GM18870 (cell line): Measurements from ENCODE around the gene PAX3.
A peak's percentile ranks its signal among the peaks of the same experiment; 100 is the strongest.
"Not testable (repeated sequence)": the region's sequence is repeated elsewhere in the genome, so short reads cannot be mapped to it uniquely, and the experiment has no call there.

Source experiments
- ATAC-seq: cut with Tn5 transposase; IDR thresholded peaks from one replicate; pipeline ENCODE4 v1.9.1; 2021; ENCODE audit warnings: moderate library complexity; ENCODE audit not compliant: unreplicated experiment

PAX3 gene

DNA sequence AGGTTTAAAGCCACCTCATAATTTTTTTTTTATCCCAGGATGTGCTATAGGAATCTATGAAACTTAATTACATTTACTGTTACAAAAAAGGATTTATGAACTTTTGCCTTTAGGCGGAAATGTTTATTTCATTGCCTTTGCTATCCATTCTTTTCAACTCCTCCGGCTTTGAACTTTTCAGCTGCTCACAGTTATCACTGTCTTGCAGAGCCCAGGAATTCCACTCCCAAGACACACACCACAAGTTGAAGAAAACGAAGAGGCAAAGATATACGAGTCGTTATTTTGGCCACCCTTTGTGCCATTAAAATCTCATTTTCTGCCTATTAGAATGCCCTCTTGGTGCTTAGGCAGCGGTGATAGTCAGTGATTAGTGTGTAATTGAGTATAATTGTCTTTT is 80.0 kb downstream of the PAX3 start:
- no peak for ATAC-seq

DNA sequence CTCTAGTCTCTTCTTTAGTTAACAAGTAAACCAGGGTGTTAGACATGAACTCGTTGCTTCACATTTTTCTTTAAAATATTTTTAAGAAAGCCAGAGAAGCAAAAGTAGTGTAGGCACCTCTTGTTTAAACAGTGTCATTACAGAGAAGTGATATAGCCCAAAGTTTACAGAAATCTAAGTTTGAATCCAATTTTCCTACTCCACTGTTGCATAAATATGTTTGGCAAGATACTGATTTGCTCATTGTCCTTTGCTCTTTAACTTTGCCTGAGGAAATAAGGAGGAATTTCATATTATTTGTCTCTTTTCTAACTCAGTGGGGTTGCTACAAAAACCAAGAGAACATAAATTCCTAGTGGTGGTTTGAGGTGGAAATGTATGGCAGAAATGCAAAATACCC is 81.1 kb downstream of the PAX3 start:
- ATAC-seq, result no peak

DNA sequence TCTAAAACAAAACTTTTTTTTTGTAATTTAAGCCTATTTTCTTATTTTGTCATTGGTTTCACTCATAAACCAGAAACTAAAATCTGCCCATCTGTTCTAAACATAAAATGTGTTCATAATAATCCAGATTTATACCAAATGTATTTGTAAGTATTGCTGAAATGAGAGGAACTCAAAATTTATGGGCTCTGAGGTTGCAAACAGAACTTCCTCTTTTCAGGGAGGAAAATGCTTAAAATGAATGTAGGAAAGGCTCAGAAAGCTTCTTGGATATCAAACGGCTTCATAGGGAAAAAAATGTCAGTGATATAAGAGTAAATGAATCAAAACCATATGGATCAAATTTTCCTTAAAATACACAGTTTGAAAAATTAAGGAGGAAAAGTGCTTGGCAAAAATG is 83.9 kb downstream of the PAX3 start:
- no peak for ATAC-seq

DNA sequence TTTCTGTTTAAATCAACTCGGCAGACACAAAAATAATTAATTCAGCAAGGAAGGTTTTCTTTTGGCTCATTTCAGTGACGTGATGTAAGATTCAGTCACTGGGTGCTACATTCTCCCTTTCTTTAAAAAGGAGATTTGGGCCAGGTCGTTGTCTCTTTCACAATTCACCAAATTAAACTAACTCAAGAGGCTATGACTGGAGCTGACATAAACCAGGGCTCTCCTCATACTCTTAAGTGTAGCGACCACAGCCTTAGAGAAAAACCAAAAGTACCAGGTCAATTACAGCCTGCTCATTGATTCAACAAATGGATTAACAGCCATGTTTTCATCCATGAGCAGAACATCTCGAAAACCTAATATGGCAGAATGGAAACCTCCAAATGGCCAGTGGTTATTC is 85.7 kb downstream of the PAX3 start:
- ATAC-seq, result no peak

DNA sequence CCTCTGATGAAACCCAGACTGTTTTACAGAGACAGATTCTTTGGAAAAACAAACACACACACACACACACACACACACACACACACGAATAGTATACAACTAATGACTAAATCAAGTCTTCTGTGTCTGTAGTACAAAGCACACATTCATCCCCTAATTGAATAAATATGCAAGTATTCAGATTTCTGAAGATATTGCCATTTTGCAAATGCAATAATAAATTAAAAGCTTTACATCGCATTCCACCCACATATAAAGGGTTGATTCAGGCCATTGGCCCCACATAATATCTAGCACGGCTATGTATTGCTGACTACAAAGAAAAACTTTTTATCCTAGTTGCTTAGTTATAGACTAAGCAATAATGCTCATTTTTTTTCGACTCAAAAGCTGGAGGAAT is 86.2 kb downstream of the PAX3 start:
- no peak for ATAC-seq

DNA sequence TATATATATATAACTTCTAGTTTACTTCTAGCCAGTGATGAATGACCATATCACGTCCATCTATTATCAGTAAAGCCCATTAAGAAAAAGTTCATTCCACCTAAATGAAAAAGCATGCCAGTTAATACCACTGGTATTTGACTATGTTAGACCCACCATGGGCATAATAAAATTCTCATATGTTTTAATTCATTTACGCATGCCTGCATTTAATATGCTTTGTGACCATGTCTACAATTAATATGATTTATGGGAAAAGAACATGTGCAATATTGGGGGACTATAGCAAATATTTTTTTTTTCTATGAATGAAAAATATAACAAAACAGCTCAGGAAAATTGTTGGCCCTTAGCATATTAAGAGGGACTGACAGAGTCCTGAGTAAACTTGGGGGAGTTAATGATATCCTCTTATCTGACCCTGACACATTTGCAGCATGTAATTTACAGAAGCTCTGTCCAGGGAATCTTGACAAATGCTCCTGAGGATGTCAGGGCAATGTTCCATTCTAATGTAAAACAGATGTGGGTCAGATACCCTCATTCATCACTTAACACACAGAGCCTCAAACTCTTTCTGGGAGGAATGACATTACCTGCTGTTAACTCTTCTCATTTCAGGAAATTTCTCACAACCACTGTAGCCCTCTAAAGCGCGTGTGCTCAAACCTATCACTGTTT is 90.6 kb downstream of the PAX3 start:
- ATAC-seq, result no peak

DNA sequence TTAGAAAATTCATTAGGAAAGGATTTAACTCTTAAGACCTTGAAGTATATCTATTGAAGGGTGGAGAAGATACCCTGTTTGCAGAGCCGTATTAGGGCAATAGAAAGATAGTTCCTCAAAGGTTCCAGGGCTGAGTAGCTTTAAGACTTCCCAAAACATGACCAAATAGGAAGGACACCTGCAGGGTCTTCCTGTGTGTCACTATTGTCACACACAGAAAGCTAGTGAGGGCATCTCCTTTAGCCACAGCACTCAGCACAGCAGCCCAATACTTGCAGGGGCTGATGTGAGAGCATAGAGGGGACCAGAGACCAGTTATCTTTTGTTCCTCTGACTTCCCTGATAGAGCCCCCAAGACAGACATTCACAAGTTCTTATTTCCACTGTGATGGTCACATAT is 93.7 kb downstream of the PAX3 start:
- no peak for ATAC-seq

DNA sequence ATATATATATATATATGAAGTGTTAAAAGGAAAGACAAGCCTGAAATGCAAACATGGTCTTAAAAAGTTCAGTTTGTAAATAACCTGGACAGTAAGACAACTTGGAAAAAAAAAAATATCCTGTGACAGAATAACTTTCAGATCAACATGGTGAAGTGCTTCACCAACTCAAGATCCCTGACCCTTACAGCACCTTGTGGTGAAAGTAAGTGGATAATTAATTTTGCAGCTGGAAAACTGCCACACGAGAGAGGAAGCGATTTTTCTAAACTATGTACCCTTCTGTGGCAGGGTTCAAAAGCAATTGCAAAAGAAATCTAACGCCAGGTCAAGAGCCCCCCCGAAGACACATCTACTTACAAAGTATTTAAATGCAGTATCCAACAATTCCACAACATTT is 95.8 kb downstream of the PAX3 start:
- no peak for ATAC-seq

DNA sequence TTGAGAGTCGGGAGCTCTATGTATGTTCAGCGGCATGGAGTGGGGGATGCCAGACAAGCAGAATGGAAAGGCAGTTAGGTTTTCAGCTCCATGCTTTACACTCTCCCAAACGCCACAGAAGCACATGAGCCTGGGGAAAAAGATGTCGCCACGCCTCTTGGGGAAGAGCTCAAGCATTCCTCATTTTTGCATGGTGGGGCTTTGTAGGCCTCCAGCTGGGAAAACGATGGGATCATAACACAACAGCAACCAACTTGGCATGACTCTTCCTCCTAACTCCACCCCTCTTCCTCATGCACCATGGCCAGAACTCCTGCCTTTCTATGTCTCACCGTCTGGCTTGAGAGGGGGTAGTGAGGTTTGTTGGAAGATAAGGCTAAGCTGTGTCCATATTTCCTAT is 102.6 kb downstream of the PAX3 start:
- ATAC-seq, result no peak

DNA sequence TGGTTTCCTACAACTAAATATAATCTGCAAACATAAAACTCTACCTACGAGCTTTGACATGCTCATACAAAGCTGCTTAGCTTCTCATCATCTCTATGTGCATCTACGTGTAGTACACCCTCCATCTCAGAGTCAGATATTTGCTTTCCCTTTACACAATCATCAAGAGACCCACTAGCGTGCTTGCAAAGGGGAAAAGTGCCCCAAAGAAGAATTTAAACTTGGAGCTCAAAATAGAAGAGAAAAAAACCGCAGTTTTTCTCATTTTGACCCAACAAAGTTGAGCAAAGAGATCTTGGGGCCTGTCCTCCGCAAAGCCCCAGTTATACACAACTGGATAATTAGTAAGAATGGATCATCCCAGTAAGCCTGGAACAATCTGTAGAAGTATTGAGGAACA is 104.1 kb downstream of the PAX3 start:
- peak; percentile 54 for ATAC-seq

DNA sequence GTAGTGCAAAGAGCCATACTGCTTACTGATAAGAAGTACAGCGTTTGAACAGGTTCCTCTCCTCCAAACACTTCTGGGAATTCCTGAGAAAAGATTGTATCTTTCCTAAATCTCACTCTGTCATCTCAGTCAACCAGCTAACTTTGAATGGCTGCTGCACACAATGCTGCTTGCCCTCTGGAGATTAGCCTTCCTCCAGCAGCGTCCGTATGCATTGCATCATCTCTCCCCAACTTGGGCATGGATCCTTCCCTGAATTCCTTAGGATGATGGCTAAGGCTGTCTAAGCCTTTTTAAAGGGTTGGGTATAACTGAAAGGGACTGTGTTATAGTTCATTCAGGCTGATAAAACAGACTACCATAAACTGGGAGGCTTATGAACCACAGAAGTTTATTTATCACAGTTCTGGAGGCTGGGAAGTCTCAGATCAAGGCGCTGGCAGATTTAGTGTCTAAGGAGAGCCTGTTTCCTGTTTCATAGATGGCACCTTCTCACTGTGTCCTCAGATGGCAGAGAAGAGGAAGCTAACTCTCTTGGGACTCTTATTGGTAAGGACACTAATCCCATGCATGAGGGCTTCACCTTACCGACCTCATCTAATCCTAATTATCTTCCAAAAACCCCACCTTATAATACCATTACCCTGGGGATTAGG is 105.3 kb downstream of the PAX3 start:
- ATAC-seq, result no peak

DNA sequence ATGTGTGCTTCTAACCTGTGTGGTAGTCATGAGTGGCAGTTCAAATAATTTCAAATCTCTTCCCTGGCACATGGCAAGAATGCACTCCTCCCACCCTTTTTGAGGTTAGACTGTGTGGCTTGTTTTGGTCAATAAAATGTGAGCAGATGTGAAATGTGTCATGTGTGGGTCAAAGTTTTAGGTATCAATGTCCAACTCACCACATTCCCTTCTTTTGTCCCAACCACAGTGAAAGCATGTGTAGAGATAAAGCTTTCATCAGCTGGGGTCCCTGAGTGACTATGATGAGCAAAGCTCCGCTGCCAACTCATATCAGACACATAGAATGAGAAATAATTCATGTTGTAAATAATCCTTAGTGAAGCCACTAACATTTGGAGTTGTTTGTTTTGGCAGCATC is 118.2 kb downstream of the PAX3 start:
- ATAC-seq, result no peak

DNA sequence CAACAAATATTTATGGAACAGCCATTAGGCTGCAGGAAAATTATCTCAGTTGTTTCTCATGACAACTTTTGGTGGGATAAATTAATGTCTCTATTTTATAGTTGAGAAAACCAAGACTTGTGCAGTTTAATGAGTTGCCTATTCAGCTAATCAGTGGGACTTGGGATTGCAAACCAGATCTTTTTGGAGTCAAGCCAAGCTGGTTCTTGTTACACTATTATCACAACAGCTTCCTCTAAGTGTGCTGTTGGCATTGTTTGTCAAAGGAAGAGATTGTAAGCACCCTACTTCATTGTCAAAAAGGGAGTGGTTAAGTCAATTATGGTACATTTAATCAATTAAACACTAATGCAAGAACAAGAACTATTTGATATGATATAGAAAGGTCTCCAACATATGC is 119.2 kb downstream of the PAX3 start:
- ATAC-seq, result no peak

DNA sequence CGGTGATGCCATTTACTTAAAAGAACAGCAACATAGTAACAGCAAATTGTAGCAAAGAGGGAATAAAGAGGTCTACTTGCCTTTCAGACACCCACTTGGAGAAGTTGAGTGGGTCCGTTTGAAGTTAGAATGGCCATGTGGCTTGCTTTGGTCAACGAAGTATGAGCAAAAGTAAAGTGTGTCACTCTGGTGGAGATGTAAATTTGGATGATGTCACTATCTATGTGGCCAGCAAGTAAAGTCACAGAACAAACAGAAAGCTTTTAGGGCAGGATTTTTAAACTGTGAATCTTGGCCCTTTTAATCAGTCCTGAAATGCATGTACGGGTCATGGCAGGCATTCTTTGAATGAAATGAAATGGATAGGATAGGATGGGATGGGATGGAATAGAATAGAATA is 120.3 kb downstream of the PAX3 start:
- no peak for ATAC-seq

DNA sequence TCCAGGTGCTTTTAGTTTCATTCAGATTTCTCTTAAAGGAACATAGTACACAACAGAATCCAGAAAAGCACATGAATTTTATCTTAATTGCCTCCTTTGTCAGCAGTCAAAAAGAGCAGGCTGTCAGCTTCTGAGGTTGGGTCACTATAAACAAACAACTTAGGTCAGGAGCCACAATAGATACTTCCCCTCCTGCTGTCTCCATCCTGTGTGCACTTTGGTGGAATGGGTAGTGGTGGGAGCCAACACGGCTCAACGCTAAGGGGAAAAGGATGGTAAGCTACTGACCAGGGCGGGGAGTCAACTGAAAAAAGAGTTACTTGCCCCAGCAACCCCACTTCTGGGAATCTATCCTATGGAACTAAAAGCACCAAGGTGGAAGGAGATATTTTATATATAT is 121.9 kb downstream of the PAX3 start:
- ATAC-seq, result no peak

DNA sequence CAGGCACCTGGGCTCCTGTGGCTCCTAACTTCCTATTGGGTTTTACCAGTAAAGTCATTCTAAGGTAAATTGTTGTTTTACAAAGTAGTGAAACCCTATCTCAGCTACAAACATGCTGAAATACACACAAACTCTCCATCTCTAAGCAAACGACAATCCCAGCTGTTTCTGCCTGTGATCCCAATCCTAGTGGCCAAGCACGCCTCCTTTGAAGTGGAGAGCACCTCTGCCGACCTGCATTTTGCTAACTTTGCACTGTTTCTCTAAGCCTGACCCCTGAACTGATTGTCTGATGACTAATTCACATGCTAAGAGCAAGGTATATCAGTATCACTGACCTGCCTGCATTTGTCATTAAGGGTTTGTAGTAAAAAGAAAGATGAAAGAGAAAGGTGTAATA is 124.3 kb downstream of the PAX3 start:
- ATAC-seq, result no peak

DNA sequence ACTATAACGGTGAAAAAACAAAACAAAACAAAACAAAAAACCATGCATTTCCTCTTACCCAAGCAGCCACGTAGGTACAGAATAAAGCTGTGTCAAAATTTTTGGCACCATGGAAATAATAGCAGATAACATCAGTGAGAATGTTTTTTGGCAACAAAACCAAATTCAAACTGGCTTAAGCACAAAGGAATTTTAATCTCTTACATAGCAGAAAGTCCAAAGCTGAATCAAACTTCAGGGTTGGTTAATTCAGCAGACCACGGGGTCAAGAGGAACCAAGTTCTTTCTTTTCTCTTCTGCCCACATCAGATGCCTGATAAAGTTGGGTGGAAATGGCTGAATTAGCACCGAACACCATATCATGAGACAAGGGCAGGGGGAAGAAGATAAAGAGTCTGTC is 129.5 kb downstream of the PAX3 start:
- ATAC-seq, result no peak

DNA sequence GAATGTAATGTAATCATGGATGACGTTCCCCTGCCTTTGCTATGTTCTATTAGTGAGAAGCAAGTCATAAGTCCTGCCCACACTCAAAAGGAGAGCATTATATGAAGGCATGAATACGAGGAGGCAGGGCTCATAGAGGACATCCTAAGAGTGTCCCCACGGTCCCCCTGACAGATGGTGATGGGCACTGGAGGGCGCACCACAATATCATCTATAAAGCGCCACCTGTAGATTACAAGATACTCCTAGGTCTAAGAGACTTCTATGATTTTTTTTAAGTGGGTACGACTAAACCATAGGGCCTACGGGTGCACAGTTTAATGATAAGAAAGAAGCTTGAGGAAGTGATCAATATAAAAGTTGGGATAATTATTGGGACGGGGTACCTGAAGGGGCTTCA is 131.0 kb downstream of the PAX3 start:
- ATAC-seq, result no peak

DNA sequence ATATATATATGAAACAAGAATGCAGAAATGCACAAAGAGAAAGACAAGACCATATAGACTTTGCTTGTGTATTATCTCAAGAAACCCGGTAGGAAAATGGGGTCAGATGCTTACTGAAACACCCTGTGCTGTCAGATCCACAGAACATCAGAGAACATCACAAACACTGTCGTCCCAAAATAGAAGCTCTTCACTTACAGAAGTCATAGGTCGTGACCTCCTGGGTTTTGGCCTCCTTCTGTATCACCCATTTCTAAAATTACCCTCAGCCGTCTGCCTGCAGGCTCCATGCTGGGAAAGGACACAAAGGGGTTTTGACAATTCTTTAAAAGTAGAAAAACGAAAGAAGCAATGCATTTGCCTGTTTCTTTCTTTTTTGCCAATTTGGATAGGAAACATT is 137.9 kb downstream of the PAX3 start:
- ATAC-seq, result no peak

DNA sequence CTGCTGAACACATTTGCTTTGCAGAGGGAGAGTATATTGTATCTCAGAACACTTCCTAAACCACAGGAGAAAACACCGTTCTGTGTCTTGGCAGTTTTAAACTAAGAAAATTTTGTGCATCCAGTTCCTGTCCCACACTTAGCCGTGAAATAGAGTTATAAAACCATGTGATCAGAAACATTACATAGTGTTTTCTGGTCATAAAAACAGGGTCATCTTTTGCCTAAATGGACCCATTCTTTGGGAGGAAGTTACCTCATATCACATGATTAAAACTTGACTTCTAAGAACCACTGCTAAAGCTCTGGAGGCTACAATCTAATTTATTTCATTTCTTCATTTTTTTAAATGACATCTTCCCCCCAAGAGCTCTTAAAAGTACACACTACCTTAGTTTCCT is 138.7 kb downstream of the PAX3 start:
- ATAC-seq, result no peak

DNA sequence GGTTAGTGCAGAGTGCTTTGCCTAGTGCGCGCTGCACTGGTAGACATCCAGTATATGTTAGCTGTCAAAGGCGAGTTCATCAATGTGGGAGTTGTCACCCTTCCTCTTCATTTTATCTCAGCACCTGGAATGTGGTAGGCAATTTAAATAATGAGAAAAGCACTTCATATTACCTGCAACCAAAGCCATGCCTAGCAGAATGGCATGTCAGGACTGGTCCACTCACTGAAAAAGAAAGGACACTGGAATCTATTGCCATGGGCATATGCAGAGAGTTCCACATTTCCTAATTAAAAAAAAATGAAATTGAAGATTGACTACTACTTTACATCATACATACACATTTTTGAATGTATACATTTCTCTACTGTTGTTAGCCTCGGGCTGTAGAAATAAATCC is 139.6 kb downstream of the PAX3 start:
- ATAC-seq, result no peak

DNA sequence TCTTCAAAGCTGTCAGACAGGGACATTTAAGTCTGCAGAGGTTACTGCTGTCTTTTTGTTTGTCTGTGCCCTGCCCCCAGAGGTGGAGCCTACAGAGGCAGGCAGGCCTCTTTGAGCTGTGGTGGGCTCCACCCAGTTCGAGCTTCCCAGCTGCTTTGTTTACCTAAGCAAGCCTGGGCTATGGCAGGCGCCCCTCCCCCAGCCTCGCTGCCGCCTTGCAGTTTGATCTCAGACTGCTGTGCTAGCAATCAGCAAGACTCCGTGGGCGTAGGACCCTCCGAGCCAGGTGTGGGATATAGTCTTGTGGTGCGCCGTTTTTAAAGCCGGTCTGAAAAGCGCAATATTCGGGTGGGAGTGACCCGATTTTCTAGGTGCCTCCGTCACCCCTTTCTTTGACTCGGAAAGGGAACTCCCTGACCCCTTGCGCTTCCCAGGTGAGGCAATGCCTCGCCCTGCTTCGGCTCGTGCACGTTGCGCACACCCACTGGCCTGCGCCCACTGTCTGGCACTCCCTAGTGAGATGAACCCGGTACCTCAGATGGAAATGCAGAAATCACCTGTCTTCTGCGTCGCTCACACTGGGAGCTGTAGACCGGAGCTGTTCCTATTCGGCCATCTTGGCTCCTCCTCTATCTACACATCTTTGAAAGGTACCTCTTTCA is 143.7 kb downstream of the PAX3 start:
- ATAC-seq, result not testable (repeated sequence)
